Activated CD4-positive, alpha-beta T cell treated with anti-CD3 and anti-CD28 coated beads, Interleukin-2, amount 50 U/mL, for 48 hours (primary cell): ENCODE measurements around the gene U2SURP.
"Not testable (repeated sequence)": the region's sequence is repeated elsewhere in the genome, so short reads cannot be mapped to it uniquely, and the experiment has no call there.

Source experiments
- DNase-seq, 2 experiments: peaks; one replicate each; pipeline ENCODE4 v3.0.0-alpha.2; 2020

The U2SURP gene

DNA sequence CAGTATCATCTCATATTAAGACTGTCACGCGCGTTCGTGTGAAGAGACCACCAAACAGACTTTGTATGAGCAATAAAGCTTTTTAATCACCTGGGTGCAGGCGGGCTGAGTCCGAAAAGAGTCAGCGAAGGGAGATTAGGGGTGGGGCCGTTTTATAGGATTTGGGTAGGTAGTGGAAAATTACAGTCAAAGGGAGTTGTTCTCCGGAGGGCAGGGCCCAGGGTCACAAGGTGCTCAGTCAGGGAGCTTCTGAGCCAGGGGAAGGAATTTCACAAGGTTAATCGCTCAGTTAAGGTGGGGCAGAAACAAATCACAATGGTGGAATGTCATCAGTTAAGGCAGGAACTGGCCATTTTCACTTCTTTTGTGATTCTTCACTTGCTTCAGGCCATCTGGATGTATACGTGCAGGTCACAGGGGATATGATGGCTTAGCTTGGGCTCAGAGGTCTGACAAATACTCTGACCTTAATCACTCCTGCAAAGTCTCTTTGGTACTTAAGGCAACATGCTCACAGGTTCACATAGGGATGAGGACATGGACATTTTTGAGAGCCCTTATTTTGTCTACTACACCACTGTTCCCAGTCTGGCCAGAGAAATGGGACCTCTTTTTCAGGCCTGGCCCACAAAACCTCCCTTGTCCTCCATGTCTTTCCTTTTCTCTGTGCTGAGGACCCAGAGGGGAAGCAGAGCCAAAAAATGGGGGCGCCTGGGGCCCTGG is 71.1 kb downstream of the U2SURP start:
- not testable (repeated sequence) for DNase-seq

DNA sequence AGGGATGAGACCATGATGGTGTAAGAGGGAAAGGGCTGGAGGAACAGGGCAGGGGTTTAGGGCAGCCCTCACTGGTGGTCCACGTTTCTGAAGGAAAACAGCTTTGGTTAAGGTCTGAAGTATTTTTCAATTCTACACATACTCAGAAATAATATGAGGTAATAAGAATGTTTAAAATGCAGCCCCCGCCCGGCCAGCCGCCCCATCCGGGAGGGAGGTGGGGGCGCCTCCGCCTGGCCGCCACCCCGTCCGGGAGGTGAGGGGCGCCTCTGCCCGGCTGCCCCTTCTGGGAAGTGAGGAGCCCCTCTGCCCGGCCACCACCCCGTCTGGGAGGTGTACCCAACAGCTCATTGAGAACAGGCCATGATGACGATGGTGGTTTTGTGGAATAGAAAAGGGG is 72.2 kb downstream of the U2SURP start:
- not testable (repeated sequence) for DNase-seq

DNA sequence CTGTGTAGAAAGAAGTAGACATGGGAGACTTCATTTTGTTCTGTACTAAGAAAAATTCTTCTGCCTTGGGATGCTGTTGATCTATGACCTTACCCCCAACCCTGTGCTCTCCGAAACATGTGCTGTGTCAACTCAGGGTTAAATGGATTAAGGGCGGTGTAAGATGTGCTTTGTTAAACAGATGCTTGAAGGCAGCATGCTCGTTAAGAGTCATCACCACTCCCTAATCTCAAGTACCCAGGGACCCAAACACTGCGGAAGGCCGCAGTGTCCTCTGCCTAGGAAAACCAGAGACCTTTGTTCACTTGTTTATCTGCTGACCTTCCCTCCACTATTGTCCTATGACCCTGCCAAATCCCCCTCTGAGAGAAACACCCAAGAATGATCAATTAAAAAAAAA is 72.6 kb downstream of the U2SURP start:
- not testable (repeated sequence) for DNase-seq

DNA sequence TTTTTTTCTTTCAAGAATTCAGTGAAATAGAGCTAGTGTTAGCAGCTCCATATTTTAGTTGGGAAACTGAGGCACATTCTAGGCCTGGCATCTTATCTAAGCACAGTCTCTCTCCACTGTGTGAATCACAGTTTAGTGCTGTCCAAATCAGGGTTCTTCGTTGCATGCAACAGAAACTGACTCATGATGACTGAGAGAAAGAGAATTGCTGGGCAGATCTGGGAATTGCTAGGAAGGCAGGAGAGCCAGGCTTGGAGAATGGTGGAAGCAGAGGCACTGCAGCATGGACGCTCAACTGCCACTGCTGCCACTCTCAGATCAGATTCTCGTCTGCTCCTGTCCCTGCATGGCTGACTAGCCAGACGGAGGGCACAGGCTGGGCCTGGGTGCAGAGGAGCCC is 77.5 kb downstream of the U2SURP start:
- DNase-seq: no peak

DNA sequence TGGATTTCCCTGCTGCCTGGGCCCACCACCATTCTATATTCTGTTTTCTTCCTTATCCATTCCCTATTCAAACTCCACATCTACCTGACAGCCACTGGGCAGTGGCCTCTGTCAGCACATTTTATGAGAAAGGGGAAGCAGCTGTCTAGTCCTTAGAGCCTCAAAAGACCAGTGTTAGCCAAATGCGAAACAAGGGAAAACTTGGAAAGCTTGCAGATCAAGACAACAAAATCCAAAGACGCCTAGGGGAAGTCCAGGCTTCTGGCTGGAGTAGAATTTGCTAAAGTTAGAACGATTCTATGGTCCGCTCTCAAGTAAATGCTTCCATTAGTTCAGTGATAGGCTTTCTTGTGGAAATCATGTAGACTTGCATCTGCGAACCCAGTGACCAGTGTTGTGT is 78.8 kb downstream of the U2SURP start:
- DNase-seq: no peak

DNA sequence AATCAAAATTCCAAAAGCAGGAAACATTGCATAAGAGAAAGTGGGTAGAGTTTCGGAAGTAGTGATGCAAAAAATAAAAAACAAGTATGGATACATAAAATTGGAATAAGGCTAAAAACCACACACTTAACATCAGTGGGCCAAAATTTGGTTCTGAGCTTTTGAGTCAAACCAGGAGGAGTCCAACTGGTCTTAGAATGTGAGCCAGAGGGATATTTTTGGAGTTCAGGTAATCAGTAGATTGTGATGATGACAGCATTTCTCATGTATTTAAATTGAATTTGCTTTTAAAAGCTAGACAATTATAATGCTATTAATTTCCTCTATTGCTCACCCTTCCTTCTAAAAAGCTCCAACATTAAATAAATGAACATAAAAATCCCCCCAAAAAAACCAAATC is 80.0 kb downstream of the U2SURP start:
- no peak for DNase-seq

DNA sequence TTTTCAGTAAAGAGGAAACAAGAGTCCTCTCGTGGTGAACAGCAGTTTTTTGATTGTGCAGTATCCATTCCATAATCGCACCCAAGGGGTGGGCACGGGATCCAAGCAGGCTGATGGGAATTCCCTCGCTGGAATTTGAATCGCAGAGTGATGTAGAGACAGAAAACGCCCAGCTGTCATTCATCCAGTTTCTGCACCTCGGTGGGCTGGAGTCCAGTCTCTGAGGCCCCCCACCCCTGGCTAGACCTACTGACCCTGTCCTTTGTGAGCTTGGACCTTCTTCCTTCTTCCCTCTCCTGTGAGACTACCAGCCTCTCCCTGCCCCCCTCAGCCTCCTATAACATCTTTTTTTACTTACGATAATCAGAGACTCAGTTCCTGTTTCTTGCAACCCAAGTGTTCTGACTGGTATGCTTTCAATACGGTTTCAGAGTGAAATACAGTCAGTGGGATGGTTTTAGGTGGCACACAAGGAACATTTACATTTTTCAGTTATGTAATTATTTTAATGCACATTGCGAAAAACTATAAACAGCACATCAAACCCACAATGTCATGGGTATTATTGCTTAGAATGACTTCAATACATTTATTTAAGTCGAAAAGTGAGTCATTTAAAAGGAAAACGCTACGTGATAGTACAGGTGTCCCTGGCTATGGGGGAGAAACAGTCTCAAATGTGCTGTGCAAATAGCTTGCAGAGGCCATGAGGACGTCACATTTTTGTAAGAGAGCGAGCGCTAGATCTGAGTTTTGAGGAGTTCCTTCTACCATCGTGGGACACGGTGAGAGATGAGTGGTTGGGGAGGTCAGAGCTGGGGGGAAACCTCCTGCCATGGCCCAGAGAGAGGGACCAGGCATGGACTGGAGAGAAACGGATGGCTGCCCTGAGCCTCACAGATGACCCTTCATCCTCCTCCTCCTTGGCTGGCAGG is 80.7 kb downstream of the U2SURP start:
- peak; percentile 23 to 43 for DNase-seq

DNA sequence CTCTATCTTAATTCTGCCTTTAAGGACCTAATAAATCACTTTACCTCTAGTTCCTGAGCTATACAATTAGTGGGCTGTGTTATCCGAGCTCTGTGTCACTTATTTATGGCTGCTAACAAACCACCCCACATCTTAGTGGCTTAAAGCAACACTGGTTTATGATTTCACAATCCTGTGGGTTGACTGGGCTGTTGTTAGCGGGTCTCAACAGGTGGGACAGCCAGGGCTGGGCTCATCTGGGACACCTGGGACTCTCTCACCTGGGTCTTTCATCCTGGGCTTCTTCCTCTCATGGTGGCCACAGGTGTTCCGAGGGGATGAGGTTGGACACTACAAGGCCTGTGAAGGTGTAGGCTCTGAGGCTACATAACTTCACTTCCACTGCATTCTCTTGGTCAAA is 82.4 kb downstream of the U2SURP start:
- DNase-seq: no peak

DNA sequence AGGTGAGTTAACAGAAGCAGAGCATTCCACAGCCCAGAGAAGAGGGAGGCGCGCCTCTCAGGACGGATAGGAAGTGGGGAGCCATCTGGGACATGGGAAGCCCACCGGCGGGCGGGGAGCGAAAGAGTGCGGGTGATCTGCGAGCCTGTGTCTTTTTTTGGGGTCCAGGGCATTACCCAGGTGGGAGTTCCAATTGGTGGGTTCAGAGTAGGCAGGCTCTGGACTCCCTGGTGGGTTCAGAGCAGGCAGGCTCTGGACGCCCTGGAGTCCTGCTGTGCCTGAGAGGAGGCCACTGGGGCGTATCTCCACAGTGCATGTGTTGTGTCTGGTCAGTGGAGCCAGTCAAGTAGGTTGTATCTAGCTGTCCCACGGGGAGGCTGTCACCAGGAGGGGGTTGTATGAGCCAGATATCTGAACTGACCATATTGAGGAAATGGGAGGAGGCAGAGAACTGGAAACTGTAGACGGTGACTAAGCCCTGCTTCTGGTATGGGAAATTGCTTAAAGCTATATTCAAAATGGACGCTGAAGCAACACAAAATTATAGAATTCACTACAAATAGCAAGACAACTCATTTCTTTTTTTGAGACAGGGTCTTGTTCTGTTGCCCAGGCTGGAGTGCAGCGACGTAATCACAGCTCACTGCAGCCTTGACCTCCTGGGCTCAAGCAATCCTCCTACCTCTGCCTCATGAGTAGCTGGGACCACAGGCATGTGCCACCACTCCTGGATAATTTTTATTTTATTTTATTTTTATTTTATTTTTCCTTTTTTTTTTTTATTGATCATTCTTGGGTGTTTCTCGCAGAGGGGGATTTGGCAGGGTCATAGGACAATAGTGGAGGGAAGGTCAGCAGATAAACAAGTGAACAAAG is 83.7 kb downstream of the U2SURP start:
- DNase-seq: no peak

DNA sequence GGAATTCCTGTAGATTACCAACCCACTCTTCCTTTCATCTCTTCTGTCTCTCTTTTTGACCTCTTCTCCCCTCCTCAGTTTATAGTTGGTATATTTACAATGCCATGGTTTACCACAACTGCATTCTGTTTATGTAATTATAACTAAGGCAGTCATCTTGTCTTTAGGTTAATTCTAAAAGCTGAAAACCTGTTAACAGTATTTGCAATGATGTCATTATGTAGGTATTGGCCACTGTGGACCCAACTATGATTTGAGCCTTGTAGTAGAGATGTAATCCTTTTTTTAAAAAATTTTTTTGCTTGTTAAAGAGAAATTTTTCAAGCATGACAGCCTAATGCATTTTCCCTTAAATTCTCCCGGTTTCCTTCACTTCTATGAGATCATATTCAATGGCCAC is 87.5 kb downstream of the U2SURP start:
- no peak for DNase-seq

DNA sequence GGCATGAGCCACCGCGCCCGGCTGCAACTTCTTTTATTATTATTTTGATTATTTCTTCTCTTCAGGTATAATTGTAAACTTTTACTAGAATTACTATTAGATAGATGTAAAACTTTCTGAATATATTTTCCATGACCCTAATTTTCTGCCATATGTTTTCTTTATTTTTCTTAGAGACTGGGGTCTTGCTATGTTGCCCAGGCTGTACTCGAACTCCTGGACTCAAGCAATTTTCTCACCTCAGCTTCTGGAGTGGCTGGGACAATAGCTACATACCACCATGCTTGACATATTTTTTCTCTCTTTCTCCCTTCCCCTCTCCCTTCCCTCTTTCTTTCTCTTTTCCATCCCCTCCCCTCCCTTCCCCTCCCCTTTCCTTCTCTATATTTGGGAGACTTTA is 88.6 kb downstream of the U2SURP start:
- DNase-seq: no peak

DNA sequence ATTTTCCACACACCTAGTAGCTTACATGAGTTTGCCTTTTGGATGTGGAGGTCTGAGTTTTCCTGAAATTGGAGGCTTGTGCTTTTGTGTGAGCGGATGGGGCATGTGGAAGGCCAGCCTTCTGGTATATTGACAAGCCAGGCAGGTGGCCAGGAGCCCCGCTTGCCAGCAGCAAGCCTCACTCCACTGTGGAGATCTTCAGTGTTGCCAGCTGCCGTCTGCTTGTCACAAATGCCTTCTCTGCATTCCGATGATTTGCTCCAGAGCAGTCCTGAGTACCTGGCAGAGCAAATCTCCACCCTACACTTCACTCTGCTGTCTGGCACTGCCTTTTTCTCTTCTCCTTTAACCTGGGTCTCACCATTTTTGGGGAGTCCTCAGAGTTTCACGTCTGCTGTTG is 89.1 kb downstream of the U2SURP start:
- no peak for DNase-seq

DNA sequence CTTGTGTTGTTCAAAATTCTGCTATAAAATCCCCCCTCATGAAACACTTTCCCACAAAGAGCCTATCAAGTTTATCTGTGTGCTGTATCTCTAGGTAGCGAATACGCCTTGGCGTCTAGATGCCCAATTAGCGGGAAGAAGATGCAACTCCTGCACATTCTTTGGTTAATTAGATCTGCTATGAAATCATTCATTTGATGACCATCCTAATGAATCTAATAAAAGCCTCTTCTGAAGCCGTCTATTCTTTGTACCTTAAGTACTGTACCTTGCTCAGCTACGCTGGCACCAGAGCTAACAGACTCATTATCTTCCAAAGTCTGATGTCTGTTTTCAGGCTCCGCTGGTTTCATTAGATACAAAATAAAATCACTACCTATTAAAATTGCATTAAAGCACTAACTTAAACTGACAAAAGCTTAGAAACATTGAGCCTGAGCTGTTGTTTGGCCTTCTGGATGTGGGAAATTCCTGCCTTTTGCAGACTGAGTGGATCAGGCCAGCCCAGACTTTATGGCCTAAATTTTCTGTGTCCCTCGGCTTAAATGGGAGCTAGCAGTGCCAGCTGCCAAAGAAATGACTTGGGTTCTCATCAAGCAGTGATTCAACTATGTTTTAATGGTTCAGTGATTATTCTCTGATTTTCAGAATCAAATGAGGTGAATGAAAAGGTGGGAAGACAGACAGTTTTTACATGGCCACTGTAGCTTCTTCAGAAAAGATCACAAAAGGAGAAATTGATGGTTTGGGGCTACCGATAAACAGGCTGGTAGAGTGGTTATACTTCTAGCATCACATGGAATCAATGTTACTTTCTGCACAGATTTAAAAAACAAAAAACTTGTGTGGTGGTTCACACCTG is 89.8 kb downstream of the U2SURP start:
- no peak for DNase-seq

DNA sequence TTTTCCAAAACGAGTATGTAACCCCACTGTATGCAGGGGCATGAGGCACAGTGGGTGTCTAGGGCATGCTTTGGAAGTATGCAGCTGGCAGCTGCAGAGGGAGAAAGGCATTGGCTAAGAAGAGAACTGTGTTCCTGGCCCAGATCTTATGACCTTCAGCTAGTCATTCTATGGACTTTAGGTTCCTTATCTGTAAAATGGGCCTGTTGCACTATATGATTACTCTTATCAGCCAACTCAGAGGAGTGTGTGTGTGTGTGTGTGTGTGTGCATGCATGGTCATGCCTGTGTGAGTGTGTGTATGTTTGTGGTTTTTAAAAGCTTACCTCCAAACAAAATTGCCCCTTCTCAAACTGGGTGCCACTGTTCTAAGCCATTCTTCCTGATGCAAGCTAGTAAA is 90.8 kb downstream of the U2SURP start:
- no peak for DNase-seq

DNA sequence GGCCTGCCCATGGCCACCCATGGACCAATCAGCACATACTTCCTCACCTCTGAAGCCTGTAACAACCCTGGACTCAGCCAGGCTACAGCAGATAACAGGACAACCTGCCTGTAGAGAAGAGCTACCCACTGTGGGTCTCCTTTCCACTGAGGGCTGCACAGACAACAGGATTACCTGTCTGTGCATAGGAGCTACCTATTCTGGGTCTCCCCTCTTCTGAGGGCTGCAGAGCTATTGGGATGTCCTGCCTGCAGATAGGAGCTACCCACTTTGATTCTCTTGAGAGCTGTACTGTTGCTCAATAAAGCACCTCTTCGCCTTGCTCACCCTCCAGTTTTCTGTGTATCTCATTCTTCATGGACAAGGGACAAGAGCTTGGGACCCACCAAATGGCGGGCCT is 94.4 kb downstream of the U2SURP start:
- no peak for DNase-seq

DNA sequence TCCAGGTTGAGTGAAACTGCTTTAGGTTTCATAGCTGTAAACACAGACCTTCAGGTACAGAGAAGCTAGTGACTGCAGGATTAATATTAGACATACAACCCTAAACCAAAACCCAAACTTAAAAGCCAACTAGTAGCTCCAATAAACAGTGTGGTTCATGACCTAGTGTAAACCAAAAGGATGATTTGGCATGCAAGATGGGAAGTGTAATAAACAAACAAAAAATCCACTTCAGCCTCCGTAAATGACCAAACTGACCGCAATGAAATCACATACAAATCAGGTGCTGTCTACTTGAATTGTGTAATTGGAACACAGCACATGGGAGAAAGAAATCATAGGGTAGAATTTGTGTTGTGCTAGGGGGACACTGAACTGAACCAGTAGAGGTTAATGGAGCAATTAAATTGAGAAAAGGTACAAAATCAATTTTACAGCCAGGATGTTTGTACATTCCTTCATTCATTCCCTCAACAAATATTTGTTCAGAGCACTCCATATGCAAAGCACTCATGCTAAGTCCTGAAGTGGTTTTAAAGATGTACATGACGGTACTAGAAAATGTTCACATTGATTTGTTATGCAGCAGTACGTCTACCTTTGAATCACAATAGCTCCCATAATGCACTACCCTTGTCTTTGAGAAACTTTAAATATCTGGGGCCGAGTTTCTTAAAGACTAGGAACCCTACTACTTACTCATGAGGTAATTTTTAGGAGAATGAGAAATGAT is 96.8 kb downstream of the U2SURP start:
- no peak for DNase-seq

DNA sequence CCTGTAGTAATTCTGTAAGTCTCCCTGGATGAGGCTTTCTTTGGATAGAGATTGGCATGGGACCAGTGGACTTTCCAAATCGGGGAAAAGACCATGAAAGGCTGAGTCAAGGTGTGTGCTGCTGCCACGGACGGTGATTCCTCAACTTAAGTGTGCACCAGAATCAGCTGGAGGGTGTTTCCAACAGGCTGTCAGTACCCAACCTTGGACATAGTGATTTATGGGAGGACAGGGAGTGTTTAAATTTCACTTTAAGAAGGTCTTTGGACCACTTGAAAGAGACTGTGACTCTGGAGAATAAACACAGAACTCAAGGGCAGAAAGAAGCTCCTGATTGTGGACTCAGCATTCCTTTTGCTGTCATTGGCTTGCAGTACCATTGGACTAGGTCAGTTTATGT is 97.8 kb downstream of the U2SURP start:
- no peak for DNase-seq

DNA sequence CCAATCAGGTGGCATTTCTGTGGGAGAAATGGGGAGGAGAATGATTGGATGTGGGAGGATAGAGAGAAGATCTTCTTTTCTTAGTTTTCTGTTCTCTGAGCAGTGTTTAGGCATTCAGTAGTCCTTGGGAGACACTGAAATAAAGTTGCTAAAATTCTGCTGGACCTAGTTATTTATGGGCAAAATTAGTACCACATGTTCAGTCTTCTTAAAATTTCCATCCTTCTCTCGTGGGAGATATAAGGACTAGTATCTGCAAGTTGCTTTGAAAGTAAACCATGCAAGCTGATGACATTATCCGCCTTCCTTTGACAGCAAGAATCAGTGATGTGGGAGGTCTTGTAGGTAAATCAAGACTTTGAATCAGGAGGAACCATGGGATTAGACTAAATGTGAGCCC is 98.3 kb downstream of the U2SURP start:
- no peak for DNase-seq

DNA sequence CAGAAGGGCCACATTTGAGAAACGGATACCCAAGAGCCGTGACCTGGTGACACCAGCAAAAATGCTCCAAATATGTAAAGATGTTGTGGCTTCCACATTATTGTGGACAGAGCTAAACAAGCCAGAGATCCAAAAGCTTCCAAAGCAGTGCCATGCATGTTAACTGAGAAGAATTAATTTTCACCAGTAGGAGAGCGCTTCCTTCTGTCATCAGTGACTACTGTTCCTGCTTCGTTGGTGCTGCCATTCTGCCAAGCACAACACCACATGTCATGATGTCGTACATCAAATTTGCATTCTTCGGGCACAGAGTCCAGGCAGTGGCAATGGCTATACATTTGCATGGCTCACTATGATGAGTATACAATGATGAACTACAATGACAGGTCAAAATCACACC is 99.1 kb downstream of the U2SURP start:
- no peak for DNase-seq

DNA sequence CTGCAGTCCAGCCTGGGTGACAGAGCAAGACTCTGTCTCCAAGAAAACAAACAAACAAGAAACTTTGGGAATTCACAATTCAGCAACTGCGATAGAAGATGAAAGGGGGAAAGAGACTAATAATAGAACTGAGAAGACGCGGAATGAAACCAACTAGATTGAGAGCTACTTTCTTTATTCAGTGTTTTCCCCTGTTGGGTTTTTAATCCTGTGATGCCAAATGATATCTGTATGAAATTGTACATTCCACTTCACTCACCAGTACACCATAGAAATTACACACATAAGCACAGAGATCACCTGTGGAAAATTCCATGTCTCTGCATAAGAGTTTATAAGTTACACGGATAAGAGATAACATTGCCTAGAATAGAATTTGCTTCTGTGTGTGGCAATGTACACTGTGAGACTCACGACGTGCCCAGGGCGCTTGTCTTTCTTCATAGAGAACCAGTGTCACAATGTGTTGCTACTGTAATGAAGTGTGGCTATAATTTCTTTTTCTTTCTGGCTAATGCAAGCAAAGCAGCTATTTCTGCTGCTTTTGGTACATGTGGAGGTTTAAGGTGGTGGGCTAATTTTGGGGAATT is 100.5 kb downstream of the U2SURP start:
- no peak for DNase-seq

DNA sequence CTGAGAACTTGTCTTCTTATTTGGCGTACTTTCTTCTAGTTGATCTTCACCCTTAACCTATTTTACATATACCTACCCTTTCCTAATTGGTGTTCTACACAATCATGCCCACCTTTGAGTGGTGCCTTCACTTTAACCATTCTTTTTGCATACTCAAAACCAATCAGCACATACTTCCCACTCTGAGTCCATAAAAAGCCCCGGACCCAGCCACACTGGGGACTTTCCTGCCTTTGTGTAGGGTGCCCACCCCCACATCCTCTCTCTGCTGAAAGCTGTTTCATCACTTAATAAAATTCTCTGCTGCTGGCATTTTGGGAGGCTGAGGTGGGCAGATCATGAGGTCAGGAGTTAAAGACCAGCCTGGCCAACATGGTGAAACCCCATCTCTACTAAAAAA is 102.3 kb downstream of the U2SURP start:
- DNase-seq: no peak
